SK-N-SH (cell line): ENCODE results near the gene HBG1.

Experiments
- EP300 ChIP-seq, 2 experiments: IDR thresholded peaks; 2 replicates each; pipeline versions ENCODE4 v1.4.0 to v1.6.1; 2012; ENCODE audit warnings: borderline replicate concordance in 1 of 2, low read depth in 1 of 2, low read length in 1 of 2
- EZH2phosphoT487 ChIP-seq: fragments of 200-600 bp; sonication (generic); IDR thresholded peaks from 2 replicates; pipeline ENCODE4 v1.6.1; 2017; ENCODE audit warnings: low read depth, mixed run types, mild to moderate bottlenecking, antibody characterized with exemption, moderate library complexity, borderline replicate concordance
- NRF1 ChIP-seq: IDR thresholded peaks from 2 replicates; pipeline ENCODE4 v1.6.1; 2012; ENCODE audit warnings: low read depth, mild to moderate bottlenecking, low read length
- RCOR1 ChIP-seq: fragments of 150-350 bp; IDR thresholded peaks from 2 replicates; pipeline ENCODE4 v1.6.1; 2017; ENCODE audit warnings: antibody characterized with exemption, low read length
- REST ChIP-seq: IDR thresholded peaks from 2 replicates; pipeline ENCODE4 v1.6.1; 2012; ENCODE audit warnings: mild to moderate bottlenecking, low read depth, low read length, moderate library complexity
- SIN3A ChIP-seq: IDR thresholded peaks from 2 replicates; pipeline ENCODE4 v1.6.1; 2012; ENCODE audit warnings: low read depth, mild to moderate bottlenecking, low read length, moderate library complexity, borderline replicate concordance
- USF2 ChIP-seq: fragments of 150-350 bp; IDR thresholded peaks from 2 replicates; pipeline ENCODE4 v1.6.1; 2017; ENCODE audit warnings: antibody characterized with exemption, low read length, low read depth, borderline replicate concordance
- TF ChIP-seq, protein P1 (sequence below): fragments of 200-600 bp; sonication (generic); IDR thresholded peaks from 2 replicates; pipeline ENCODE4 v1.6.1; 2017; ENCODE audit warnings: antibody characterized with exemption, mild to moderate bottlenecking, moderate library complexity
- TF ChIP-seq, protein P2 (sequence below): IDR thresholded peaks from 2 replicates; pipeline ENCODE4 v1.4.0; 2012; ENCODE audit warnings: low read depth, borderline replicate concordance
- TF ChIP-seq, protein P3 (sequence below): IDR thresholded peaks from 2 replicates; pipeline ENCODE4 v1.4.0; 2012; ENCODE audit warnings: low read depth, borderline replicate concordance

GRCh38 chr11:5265832-5266231, 16.2 kb upstream of the HBG1 start:
- TF ChIP-seq SIN3A (no peak), USF2 (no peak), EP300 (IDR thresholded peaks at IDR 0.05; ENCODE audit: borderline replicate concordance in 1 of 2, low read depth in 1 of 2, low read length in 1 of 2) (no peak), RCOR1 (no peak), REST (no peak), NRF1 (no peak), EZH2phosphoT487 (no peak)
- TF ChIP-seq, protein P1, sequence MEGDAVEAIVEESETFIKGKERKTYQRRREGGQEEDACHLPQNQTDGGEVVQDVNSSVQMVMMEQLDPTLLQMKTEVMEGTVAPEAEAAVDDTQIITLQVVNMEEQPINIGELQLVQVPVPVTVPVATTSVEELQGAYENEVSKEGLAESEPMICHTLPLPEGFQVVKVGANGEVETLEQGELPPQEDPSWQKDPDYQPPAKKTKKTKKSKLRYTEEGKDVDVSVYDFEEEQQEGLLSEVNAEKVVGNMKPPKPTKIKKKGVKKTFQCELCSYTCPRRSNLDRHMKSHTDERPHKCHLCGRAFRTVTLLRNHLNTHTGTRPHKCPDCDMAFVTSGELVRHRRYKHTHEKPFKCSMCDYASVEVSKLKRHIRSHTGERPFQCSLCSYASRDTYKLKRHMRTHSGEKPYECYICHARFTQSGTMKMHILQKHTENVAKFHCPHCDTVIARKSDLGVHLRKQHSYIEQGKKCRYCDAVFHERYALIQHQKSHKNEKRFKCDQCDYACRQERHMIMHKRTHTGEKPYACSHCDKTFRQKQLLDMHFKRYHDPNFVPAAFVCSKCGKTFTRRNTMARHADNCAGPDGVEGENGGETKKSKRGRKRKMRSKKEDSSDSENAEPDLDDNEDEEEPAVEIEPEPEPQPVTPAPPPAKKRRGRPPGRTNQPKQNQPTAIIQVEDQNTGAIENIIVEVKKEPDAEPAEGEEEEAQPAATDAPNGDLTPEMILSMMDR = no peak
- TF ChIP-seq, protein P2, sequence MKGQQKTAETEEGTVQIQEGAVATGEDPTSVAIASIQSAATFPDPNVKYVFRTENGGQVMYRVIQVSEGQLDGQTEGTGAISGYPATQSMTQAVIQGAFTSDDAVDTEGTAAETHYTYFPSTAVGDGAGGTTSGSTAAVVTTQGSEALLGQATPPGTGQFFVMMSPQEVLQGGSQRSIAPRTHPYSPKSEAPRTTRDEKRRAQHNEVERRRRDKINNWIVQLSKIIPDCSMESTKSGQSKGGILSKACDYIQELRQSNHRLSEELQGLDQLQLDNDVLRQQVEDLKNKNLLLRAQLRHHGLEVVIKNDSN = no peak
- TF ChIP-seq, protein P3, sequence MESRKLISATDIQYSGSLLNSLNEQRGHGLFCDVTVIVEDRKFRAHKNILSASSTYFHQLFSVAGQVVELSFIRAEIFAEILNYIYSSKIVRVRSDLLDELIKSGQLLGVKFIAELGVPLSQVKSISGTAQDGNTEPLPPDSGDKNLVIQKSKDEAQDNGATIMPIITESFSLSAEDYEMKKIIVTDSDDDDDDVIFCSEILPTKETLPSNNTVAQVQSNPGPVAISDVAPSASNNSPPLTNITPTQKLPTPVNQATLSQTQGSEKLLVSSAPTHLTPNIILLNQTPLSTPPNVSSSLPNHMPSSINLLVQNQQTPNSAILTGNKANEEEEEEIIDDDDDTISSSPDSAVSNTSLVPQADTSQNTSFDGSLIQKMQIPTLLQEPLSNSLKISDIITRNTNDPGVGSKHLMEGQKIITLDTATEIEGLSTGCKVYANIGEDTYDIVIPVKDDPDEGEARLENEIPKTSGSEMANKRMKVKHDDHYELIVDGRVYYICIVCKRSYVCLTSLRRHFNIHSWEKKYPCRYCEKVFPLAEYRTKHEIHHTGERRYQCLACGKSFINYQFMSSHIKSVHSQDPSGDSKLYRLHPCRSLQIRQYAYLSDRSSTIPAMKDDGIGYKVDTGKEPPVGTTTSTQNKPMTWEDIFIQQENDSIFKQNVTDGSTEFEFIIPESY = no peak
